A673 (cell line): ENCODE measurements around the gene SLC51A. TPM values are rescaled to one million over a fixed set of nuclear protein-coding genes. Genes with fewer than 3 reads are reported as not detected.

ENCODE experiments used
- BruUV-seq: library from RNA; stranded (reverse); fragments of 400-500 nt; replicated peaks from 2 replicates; lab custom pipeline; 2021; lab: Mats Ljungman, UMichigan
- CTCF ChIA-PET: fragments of 300-600 bp; sonication (Branson Sonifier 250); formaldehyde crosslinking; loops from one replicate; lab custom pipeline; 2022; ENCODE audit warnings: antibody characterized with exemption; lab: Charles Lee
- POLR2A ChIA-PET: fragments of 300-600 bp; sonication (Branson Sonifier 250); formaldehyde crosslinking; loops from one replicate; lab custom pipeline; 2022; ENCODE audit warnings: antibody characterized with exemption; ENCODE audit not compliant: low non-redundant PET; lab: Charles Lee
- DNase-seq: peaks from one replicate; pipeline ENCODE4 v3.0.0-alpha.2; 2015; ENCODE audit warnings: low spot score
- H3K27ac ChIP-seq: fragments of 200-600 bp; sonication (generic); 2 replicates; pipeline ENCODE4 v1.5.1; 2016; ENCODE audit warnings: mixed run types, low read depth, mild to moderate bottlenecking, mixed read lengths, antibody characterized with exemption, low read length; ENCODE audit not compliant: poor library complexity, severe bottlenecking
- H3K27me3 ChIP-seq: fragments of 200-600 bp; sonication (generic); replicated peaks from 2 replicates; pipeline ENCODE4 v1.6.1; 2017; ENCODE audit warnings: mixed run types, low read depth, mild to moderate bottlenecking, mixed read lengths, antibody characterized with exemption, low read length; ENCODE audit not compliant: insufficient read depth, poor library complexity
- H3K36me3 ChIP-seq: fragments of 200-600 bp; sonication (generic); 2 replicates; pipeline ENCODE4 v1.6.1; 2016; ENCODE audit warnings: mixed run types, mild to moderate bottlenecking, mixed read lengths, antibody characterized with exemption, low read length; ENCODE audit not compliant: insufficient read depth, poor library complexity, severe bottlenecking
- H3K4me1 ChIP-seq: fragments of 200-600 bp; sonication (generic); 2 replicates; pipeline ENCODE4 v1.6.1; 2017; ENCODE audit warnings: mixed run types, mild to moderate bottlenecking, mixed read lengths, antibody characterized with exemption, low read length; ENCODE audit not compliant: insufficient read depth, poor library complexity, severe bottlenecking
- H3K4me3 ChIP-seq: fragments of 200-600 bp; sonication (generic); 2 replicates; pipeline ENCODE4 v1.5.1; 2016; ENCODE audit warnings: low read depth, mixed run types, mild to moderate bottlenecking, mixed read lengths, low read length; ENCODE audit not compliant: poor library complexity, severe bottlenecking
- H3K9me3 ChIP-seq: fragments of 200-600 bp; sonication (generic); 2 replicates; pipeline ENCODE4 v1.6.1; 2016; ENCODE audit warnings: mixed run types, low read depth, mild to moderate bottlenecking, mixed read lengths, antibody characterized with exemption, low read length; ENCODE audit not compliant: poor library complexity, severe bottlenecking
- EZH2 ChIP-seq: fragments of 200-600 bp; sonication (generic); IDR thresholded peaks from 2 replicates; pipeline ENCODE4 v1.6.1; 2017; ENCODE audit warnings: borderline replicate concordance, low read depth, mild to moderate bottlenecking, mixed read lengths, antibody characterized with exemption, low read length; ENCODE audit not compliant: poor library complexity, severe bottlenecking
- intact Hi-C: fragments of 100-400 bp; cut with micrococcal nuclease; formaldehyde crosslinking; loops from one replicate; pipeline ENCODE4 v1.10.0; 2022; ENCODE audit not compliant: unreplicated experiment
- total RNA-seq: library from RNA; stranded (reverse); gene quantifications from 2 replicates; pipeline ENCODE4 v1.2.3, GENCODE V29; 2021
- TF ChIP-seq, protein P1 (sequence below): fragments of 300-800, 200-600 bp; sonication (generic); conservative IDR thresholded peaks from 2 replicates; pipeline ENCODE4 v1.5.1; 2017; ENCODE audit warnings: low read depth, mild to moderate bottlenecking, antibody characterized with exemption, low read length, moderate library complexity, mixed read lengths

The SLC51A gene
- total RNA-seq, 1 experiment from 2014 or later = not detected

DNA sequence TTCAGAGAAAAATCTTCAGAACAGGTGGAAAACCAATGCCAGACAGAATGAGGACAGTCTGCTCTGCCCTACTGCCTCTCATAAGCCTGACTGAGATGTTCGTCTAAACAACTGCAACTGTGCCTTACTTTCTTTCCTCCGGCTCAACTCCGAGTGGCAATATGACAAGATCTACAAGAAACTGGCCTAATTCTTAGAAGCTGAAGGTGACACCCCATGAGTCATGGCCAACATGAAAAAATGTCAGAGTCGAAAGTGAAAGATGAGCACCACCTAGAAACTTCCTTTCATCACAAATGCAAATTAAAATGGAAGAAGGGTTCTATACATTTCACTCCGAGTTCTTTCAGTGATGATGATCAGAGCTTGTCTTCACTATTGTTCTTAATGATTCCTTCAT lies 58.3 kb downstream of the SLC51A start:
- ChIA-PET CTCF (no interaction called here), POLR2A (no interaction called here)

DNA sequence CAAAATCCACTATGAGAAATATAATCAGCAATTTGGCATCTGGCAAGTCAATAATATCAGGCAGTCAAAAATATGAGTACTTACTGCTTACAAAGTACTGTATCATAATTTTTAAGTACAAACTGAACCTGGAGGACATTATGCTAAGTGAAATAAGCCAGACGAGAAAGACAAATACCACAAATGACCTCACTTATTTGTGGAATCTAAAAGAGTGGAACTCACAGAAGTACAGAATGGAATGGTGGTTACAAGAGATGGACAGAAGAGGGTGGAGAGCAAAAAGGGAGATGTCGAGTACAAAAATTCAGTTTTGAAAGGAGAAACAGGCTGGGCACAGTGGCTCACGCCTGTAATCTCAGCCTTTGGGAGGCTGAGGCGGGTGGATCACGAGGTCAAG lies 58.8 kb downstream of the SLC51A start:
- POLR2A ChIA-PET = no interaction called here
- CTCF ChIA-PET = no interaction called here

More for the DNA sequence above, 58.3 kb downstream of the SLC51A start:
- intact Hi-C loops = no loop called here
- H3K9me3 ChIP-seq = no peaks in the 10 kb centered on the region
- peaks cover 14% of the 10 kb centered on the region for H3K36me3 ChIP-seq
- no TSS peak for BruUV-seq
- no peaks in the 10 kb centered on the region for H3K27me3 ChIP-seq
- no peak for DNase-seq
- TF ChIP-seq EZH2 = no peak
- TF ChIP-seq, protein P1, sequence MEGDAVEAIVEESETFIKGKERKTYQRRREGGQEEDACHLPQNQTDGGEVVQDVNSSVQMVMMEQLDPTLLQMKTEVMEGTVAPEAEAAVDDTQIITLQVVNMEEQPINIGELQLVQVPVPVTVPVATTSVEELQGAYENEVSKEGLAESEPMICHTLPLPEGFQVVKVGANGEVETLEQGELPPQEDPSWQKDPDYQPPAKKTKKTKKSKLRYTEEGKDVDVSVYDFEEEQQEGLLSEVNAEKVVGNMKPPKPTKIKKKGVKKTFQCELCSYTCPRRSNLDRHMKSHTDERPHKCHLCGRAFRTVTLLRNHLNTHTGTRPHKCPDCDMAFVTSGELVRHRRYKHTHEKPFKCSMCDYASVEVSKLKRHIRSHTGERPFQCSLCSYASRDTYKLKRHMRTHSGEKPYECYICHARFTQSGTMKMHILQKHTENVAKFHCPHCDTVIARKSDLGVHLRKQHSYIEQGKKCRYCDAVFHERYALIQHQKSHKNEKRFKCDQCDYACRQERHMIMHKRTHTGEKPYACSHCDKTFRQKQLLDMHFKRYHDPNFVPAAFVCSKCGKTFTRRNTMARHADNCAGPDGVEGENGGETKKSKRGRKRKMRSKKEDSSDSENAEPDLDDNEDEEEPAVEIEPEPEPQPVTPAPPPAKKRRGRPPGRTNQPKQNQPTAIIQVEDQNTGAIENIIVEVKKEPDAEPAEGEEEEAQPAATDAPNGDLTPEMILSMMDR = no peak
- H3K4me1 ChIP-seq = peaks cover 6% of the 10 kb centered on the region
- no peak overlapping the region for H3K27ac ChIP-seq
- H3K4me3 ChIP-seq = no peak overlapping the region

GRCh38 chr3:196280689-196281440 lies 64.5 kb downstream of the SLC51A start:
- intact Hi-C loops = no loop called here
- H3K9me3 ChIP-seq = no peaks in the 10 kb centered on the region
- no peak for TF ChIP-seq EZH2
- TF ChIP-seq, protein P1 = no peak
- H3K27me3 ChIP-seq = no peaks in the 10 kb centered on the region
- H3K27ac ChIP-seq = no peak overlapping the region
- DNase-seq = no peak
- no peaks in the 10 kb centered on the region for H3K36me3 ChIP-seq
- CTCF ChIA-PET = no interaction called here
- H3K4me1 ChIP-seq = peaks cover 13% of the 10 kb centered on the region
- no TSS peak for BruUV-seq
- no peak overlapping the region for H3K4me3 ChIP-seq
- POLR2A ChIA-PET = no interaction called here

More for the DNA sequence above, 58.8 kb downstream of the SLC51A start:
- TF ChIP-seq, protein P1 = no peak
- TF ChIP-seq EZH2 = no peak
- Histone ChIP-seq H3K4me1 (peaks cover 9% of the 10 kb centered on the region), H3K36me3 (peaks cover 13% of the 10 kb centered on the region), H3K27ac (no peak overlapping the region), H3K9me3 (no peaks in the 10 kb centered on the region), H3K4me3 (no peak overlapping the region), H3K27me3 (no peaks in the 10 kb centered on the region)
- no peak for DNase-seq
- no TSS peak for BruUV-seq
- intact Hi-C loops = no loop called here
